Frontal cortex (tissue), 4 donors: ENCODE measurements around the gene RORC. TPM values are rescaled to one million over a fixed set of nuclear protein-coding genes. Genes with fewer than 3 reads are reported as not detected.

Experiments
- DNase-seq, 2 donors: peaks; one replicate each; pipeline ENCODE4 v3.0.0; 2012; ENCODE audit warnings: low spot score in 2 of 2
- FAIRE-seq: peaks from 2 replicates; lab custom pipeline; 2012; peaks lifted over from hg19 to GRCh38; lab: Jason Lieb, UNC
- total RNA-seq: library from RNA; depleted of rRNA; stranded (reverse); fragments of >200 nt; gene quantifications from one replicate; pipeline ENCODE4 v1.2.3, GENCODE V29; 2014
- donor health status: control.
- donor health status: control.
- donor health status: control.

RORC gene
- total RNA-seq, 1 donor from 2014 or later: under 0.01 TPM

GRCh38 chr1:151809290-151809984, 22.2 kb downstream of the RORC start:
- DNase-seq (no peak), FAIRE-seq (no peak)

DNA sequence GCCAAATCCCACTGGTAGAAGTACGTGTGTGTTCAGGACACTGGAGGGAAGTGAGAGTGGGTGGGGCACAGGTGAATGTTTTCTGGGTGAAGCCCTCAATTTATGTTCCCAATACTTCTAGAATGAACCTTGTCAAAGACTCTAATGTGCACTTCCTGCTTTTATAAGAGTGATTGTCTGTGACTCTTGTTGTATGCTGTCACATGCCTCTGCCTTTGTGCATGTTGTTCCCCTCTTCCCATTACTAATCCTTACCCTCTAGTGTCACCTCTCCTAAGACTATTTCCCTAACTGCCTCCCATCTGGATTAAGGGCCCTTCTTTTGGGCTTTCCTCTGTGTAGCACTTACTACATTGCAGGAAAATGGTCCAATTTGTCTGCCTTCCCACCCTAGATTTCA, 23.8 kb downstream of the RORC start:
- FAIRE-seq (no peak), DNase-seq (no peak)

DNA sequence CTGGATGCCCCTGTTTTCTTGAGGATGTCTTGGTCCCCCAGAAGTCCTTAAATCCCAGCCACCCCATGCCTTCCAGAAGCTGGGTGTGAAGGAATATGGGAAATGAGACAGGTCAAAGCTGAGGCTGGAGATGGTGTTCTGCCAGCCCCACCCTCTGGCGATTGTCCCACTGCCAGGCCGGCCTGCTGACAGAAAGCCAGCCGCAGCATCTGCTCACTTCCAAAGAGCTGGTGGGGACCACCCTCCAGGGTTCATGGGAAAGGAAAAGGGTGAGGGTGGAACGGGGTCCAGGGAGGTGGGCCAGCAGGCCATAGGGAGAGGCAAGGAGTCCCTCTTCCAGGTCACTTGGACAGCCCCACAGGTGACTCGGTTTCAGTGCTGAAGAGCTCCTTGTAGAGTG, 24.5 kb downstream of the RORC start:
- FAIRE-seq (no peak), DNase-seq (no peak)

DNA sequence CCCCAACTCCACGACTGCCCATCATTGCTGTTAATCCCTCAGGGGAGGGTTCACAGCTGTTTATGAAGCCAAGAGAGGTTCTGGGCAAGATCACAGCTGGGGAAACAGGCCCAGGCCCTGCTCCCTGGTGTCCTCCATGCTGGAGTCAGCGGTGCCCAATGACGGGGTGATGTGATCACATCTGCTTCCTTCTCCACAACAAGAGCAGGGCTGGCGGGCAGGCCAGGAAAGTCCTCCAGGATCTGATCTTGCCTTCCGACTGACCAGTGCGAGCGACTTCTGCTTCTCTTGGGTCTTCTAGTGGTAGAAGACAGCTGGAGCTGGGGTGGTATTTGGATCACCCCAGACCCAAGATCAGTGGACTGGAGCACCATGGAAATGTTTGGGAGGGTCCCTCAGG, 25.4 kb downstream of the RORC start:
- DNase-seq (no peak), FAIRE-seq (no peak)

DNA sequence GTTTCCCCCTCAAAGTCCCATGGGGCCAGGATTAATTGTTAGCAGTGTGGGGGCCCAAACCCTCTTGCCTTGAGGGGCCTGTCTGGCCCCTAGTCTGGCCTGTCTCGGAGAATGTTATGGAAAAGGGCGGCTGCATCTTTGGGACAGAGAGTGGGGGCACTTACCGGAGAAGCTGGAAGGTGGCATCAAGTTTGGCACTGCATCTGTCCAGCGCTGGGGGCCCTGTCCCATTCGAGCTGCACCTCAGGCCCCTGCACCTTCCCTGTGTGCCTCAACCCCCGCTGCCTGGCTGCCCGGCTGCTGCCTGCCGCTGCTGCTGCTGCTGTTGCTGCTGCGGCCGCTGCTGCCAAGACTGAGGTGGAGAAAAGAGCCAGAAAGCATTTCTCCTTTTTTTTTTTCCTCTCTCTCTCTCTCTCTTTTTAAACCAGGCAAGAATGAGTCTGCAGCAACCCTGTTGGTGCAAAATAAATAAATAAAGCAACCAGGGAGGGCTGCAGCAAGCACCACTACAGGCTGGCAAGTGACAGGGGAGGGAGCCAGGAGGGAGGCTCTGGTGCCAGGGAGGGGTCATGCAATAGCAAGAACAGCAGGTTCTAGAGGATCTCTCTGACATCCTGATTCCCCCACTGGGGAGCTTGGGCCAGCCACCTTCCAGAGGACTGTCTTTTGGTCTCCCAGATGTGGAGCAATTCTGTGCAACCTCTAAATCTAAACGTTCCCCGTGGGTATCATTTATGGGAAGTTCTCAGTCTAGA, 26.4 kb downstream of the RORC start, which contains the start of gene LINGO4:
LINGO4 (minus strand) TSS at position 354 of the 755 bp plus-strand sequence. CDS start 2,715 bp downstream, outside the sequence.
- no peak for DNase-seq
- no peak for FAIRE-seq

- no peak for DNase-seq
- no peak for FAIRE-seq
These were observed 27.7 kb downstream of the RORC start for GRCh38 chr1:151803915-151804314.

DNA sequence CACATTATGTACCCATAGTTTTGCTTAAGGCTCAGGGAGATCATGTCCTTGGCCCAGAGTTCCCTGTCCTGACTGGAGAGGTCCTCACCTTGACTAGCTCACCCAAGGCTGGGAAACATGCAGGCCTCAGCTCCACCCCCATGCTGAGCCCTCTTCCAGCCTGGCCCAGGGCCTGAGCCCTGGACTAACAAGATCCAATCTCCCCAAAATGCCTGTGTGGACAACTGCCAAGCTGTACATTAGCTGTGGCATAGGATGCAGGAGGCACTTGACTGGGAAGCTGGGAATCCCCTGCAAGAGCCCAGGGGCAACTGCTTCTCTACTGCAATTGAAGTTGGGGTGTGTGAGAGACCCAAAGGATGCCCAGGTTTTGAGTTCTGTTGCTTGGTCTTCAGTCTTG, 28.4 kb downstream of the RORC start:
- FAIRE-seq (no peak), DNase-seq (no peak)

DNA sequence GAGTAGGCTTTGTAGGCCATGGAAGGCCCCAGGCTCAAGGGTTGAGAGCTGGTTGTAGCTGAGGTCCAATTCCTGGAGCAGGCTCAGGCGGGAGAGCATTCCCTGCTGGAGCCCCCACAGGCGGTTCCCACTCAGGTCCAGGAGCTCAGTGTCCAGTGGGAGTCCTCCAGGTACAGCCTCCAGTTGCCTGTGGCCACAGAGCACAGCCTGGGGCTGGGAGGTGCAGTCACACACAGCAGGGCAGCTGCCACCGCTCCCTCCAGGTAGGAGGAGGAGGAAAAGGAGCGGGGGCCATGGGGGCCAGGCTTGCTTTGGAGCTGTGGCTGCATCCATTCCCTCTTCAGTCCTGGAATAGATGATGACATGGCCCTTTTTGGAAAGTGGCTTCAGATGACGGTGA, 29.2 kb downstream of the RORC start:
- no peak for FAIRE-seq

DNA sequence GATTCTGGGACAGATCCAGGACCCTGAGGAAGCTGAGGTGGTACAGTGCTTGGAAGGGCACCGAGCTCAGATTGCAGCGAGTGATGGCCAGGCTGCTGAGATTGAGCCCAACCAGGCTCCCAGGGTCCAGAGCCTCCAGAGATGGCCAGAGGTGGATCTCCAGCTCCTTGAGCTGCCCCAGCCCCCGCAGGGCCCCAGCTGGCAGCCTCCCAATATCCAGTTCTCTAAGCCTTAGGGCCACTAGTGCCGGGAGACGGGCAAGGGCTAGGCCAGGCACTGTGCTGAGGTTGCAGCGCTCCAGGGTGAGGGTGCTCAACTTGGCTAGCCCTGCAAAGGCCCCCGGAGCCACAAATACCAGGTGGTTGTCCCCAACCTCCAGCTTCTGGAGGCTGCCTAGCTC, 29.8 kb downstream of the RORC start:
- no peak for DNase-seq

More for the DNA sequence above, 29.2 kb downstream of the RORC start:
- no peak for DNase-seq

DNA sequence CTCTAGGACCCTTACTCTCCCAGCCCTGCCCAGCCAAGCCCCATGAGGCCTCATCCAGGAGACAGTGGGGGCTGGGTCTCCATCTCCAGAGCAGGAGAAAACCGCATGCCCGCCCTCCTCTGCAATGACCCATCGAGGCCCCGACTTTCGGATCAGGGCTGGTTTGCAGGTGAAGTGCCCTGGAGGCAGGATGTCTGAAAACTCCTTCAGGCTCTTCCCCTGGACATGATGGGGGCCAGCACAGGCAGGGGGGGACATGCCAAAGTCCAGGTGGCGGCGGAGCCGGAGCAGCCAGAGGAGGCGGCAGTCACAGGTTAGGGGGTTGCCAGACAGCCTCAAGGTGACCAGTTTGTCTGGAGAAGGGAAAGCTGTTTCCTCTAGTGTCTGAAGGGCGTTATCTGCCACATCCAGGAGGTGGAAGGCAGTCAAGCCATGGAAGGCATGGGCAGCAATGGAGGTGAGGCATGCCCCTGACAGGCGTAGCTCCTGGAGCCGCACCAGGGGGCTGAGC, 30.2 kb downstream of the RORC start:
- DNase-seq (no peak), FAIRE-seq (no peak)

More for the DNA sequence above, 29.8 kb downstream of the RORC start:
- FAIRE-seq: no peak

- FAIRE-seq: no peak
These were observed 30.8 kb downstream of the RORC start for GRCh38 chr1:151800830-151801229.

GRCh38 chr1:151799179-151800022, 32.2 kb downstream of the RORC start:
- DNase-seq: no peak
- no peak for FAIRE-seq

More at GRCh38 chr1:151800830-151801229, 30.8 kb downstream of the RORC start:
- DNase-seq: no peak

DNA sequence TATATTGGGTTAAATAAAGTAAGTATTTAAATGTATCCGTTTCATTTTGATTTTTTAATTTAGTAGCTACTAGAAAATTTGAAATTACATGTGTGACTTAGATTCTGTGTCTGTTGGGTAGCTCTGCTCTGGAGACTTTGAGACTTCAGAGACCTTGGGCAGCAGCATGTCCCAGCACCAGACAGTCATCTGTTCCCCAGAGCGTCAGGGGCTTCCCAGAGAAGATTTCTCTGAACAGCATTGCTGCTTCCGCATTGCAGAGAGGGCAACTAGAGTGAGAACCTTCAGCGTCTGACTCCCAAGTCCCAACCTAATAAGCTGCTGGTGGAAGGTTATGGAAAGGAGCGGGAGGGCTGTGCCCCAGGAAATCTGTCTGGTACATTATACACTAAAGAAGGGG, 33.0 kb downstream of the RORC start:
- FAIRE-seq: no peak
- no peak for DNase-seq

DNA sequence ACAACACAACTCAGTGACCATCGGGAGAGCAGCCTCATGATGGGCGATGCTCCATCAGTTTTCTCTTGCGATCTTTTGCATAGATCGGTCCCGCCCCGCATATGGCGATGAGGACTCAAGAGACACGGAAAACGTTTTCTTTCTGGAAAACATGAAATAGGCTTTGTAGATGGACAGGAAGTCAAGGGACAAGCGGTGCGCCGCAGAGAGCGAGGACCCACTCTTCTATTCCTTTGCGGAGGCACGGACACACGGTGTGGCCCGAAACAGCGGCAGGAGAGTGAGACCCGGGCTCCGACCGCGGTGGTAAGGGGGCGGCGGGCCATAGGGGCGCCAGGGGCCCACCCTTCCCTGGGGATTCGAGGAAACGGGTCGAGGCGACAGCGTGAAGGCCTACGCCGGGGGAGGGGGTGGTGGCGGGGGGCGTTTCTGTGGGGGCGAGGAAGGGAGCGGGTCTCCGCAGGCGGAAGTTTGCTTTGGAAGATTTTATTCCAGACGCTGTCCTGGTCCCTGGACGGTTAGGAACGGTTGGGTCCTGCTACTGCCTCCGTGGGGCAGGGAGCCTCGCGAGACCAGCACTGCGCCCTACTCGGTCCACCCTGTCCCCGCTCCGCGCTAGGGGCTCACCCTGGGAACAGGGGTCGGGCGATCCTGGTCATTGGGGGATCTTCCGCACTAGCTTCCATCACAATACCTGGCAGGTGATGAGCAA, 40.5 kb downstream of the RORC start:
- FAIRE-seq (no peak), DNase-seq (no peak)

DNA sequence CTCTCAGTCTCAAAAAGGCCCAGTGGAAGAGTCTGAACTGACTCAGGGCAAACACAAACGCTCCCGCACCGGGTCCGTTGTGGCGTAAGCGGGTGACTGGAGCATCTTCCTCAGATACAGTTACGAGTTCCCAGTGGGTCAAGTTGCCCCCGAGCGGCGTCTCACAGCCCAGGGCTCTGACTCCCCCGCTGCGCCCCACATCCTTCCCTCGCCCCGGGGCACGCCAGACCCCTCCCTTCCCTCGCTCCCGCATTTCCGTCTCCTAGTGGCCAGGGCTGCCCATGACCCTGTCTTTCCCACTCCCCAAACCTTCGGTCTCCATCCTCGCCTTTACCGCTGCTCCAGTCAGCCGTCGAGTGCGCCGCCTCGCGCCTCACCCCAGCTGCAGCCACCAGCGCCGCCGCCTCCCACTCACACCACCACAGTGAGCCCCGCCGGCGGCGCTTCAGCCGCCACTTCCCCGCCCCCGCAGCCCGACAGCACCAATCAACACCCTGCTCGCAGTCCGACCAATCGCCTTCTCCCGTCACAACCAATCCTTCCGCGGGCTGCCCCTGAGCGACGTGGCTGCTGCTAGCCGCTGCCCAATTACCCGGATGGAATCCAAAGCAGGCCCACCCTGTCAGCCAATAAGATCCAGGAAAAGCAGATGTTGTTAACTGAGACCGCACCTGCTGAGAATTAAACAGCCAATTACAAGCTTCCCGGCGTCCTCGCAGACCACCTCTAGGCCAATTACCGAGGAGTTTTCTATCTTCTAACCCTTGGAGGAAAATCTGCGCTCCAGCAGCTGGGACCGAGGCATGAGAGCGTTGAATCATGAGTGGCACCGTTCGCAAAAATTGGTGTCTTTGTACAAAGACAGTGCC, 41.3 kb downstream of the RORC start, which contains the start of gene TDRKH:
TDRKH (minus strand) TSS at position 430 of the 869 bp plus-strand sequence. CDS start 7,478 bp downstream, outside the sequence.
- FAIRE-seq (peak; percentile 95), DNase-seq (peak; percentile 93 to 97)

DNA sequence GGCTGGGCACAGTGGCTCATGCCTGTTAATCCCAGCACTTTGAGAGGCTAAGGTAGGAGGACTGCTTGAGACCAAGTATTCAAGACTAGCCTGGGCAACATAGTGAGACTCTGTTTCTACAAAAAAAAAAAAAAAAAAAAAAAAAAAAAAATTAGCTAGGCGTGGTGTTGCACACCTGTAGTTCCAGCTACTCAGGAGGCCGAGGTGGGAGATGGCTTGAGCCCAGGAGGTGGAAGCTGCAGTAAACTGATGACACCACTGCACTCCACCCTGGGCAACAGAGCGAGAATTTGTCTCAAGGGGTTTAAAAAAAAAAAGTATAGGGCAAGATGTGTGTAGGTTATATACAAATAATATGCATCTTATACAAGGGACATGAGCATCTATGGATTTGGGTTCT, 43.9 kb downstream of the RORC start:
- FAIRE-seq (no peak), DNase-seq (no peak)

DNA sequence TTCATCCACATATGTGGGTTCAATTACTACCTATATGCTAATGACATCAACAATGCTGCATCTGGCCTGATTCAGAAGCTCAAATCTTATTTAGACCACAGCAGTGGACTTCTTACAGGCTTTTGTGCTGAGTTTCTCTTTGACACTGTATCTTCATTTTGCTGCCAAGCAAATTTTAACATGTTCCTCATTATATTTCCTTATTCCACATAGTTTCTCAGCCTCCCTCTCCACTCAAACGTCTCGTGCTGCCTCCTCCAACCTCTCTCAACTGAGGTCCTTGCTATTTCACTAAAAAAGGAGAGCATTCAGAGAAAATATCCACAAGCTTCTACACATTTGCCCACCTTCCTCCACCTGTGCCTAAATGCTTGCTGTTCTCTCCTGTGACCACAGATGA, 47.8 kb downstream of the RORC start:
- FAIRE-seq: no peak
- no peak for DNase-seq

DNA sequence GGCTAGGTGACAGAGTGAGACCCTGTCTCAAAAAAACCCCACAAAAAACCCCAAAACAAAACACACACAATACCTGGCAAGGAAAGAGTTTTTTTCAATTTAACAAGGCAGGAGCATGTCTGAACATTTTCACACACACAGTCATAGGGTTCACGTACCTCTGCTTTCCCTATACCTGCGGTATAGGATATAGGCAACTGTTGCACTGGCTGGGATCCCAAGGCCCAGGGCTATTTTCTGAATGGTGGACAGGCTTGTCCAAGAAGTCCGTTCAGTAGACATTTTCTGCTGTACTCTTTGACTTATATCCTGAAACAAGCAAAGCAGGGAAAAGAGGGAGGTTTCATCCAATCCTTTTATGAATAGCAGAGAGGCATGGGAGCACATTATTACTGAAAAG, 48.9 kb downstream of the RORC start:
- DNase-seq (no peak), FAIRE-seq (no peak)
